NCI-H128 (cell line): ENCODE data around the gene COBLL1.
"Not testable (repeated sequence)": the region's sequence is repeated elsewhere in the genome, so short reads cannot be mapped to it uniquely, and the experiment has no call there.

Experiments
- DNase-seq: peaks from one replicate; lab custom pipeline; 2025; ENCODE audit not compliant: unreplicated experiment; lab: John Stamatoyannopoulos, UW

The COBLL1 gene

GRCh38 chr2:164721430-164721829 is 120.2 kb downstream of the COBLL1 start:
- DNase-seq, result no peak

GRCh38 chr2:164719996-164720941 is 121.4 kb downstream of the COBLL1 start:
- DNase-seq, result no peak

GRCh38 chr2:164717000-164717803 is 124.4 kb downstream of the COBLL1 start:
- DNase-seq, result peak; percentile 2

- DNase-seq, result no peak
These were observed 127.2 kb downstream of the COBLL1 start for GRCh38 chr2:164714471-164714870.

- no peak for DNase-seq
These were observed 129.9 kb downstream of the COBLL1 start for GRCh38 chr2:164711766-164712138.

- DNase-seq, result no peak
These were observed 130.5 kb downstream of the COBLL1 start for GRCh38 chr2:164710837-164711765.

- DNase-seq, result not testable (repeated sequence)
These were observed 131.3 kb downstream of the COBLL1 start for GRCh38 chr2:164710252-164710836.

GRCh38 chr2:164706522-164706921 is 135.1 kb downstream of the COBLL1 start:
- DNase-seq, result no peak

GRCh38 chr2:164705412-164706167 is 136.0 kb downstream of the COBLL1 start:
- no peak for DNase-seq

- DNase-seq, result no peak
These were observed 137.5 kb downstream of the COBLL1 start for GRCh38 chr2:164703915-164704706.

- no peak for DNase-seq
These were observed 140.1 kb downstream of the COBLL1 start for GRCh38 chr2:164701565-164701964.

- no peak for DNase-seq
These were observed 141.2 kb downstream of the COBLL1 start for GRCh38 chr2:164700390-164700789.

GRCh38 chr2:164697688-164698461 is 143.7 kb downstream of the COBLL1 start:
- DNase-seq, result no peak

GRCh38 chr2:164696634-164697033 is 145.0 kb downstream of the COBLL1 start:
- no peak for DNase-seq

GRCh38 chr2:164694275-164694695 is 147.3 kb downstream of the COBLL1 start:
- no peak for DNase-seq

- no peak for DNase-seq
These were observed 147.8 kb downstream of the COBLL1 start for GRCh38 chr2:164693834-164694233.

GRCh38 chr2:164693390-164693789 is 148.2 kb downstream of the COBLL1 start:
- DNase-seq, result no peak

- no peak for DNase-seq
These were observed 148.7 kb downstream of the COBLL1 start for GRCh38 chr2:164692958-164693357.
